ENCODE measurements around the gene MACROD2.

MACROD2 gene

DNA sequence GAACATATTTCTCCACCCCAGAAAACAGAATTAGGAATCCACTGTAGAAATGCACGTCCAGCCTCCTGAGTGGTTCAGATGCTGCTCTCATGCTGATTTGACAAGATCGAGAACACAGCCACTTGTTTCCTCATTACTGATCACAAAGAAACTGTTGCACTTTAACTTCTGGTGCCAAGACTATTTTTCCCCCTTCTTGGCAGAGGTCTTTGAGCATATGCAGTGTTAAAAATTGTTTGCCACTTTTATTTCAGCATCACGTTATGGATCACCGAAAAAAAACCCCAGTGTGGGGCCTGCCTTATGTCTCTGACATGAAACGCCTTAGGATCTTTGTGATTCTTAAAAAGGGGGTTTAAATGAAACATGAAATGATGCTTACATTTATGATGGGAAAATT, 1511.0 kb downstream of the MACROD2 start:
- no peaks in the 10 kb centered on the region for H3K4me1 ChIP-seq
- no peaks in the 10 kb centered on the region for H3K27me3 ChIP-seq (ENCODE audit: control insufficient read depth, insufficient read depth, low read length)
- TF ChIP-seq, protein P1, sequence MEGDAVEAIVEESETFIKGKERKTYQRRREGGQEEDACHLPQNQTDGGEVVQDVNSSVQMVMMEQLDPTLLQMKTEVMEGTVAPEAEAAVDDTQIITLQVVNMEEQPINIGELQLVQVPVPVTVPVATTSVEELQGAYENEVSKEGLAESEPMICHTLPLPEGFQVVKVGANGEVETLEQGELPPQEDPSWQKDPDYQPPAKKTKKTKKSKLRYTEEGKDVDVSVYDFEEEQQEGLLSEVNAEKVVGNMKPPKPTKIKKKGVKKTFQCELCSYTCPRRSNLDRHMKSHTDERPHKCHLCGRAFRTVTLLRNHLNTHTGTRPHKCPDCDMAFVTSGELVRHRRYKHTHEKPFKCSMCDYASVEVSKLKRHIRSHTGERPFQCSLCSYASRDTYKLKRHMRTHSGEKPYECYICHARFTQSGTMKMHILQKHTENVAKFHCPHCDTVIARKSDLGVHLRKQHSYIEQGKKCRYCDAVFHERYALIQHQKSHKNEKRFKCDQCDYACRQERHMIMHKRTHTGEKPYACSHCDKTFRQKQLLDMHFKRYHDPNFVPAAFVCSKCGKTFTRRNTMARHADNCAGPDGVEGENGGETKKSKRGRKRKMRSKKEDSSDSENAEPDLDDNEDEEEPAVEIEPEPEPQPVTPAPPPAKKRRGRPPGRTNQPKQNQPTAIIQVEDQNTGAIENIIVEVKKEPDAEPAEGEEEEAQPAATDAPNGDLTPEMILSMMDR (IDR thresholded peaks at IDR 0.05): no peak
- H3K36me3 ChIP-seq (ENCODE audit: control insufficient read depth, insufficient read depth, low read length): no peaks in the 10 kb centered on the region
- no peak overlapping the region for H2AFZ ChIP-seq
- H3K79me2 ChIP-seq: no peaks in the 10 kb centered on the region
- H3K9ac ChIP-seq: no peak overlapping the region
- H3K4me3 ChIP-seq (ENCODE audit: low read depth, low read length): no peak overlapping the region
- no peak overlapping the region for H3K27ac ChIP-seq
- H3K4me2 ChIP-seq (ENCODE audit: low read length): no peak overlapping the region
- no peaks in the 10 kb centered on the region for H3K9me3 ChIP-seq (ENCODE audit: control insufficient read depth, low read length)

DNA sequence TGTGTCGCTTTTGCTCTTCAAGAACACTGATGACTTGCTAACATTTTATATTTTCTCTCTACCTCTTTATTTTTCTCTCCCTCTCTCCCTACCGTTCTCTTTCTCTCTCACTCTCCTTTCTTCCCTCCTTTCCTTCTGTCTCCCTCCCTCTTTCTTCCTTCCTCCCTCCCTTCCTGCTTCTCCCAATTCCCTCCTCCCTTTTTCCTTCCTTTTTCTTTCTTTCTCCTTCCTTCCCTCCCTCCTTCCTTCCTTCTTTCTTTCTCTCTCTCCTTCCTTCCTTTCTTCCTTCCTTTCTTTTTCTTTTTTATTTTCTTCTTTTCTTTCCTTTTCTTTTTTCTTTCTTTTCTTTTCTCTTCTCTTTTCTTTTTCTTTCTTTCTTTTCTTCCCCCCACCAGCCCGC, 1511.8 kb downstream of the MACROD2 start:
- Histone ChIP-seq H3K27me3 (ENCODE audit: control insufficient read depth, insufficient read depth, low read length) (no peaks in the 10 kb centered on the region), H3K4me1 (no peaks in the 10 kb centered on the region), H3K36me3 (ENCODE audit: control insufficient read depth, insufficient read depth, low read length) (no peaks in the 10 kb centered on the region), H3K27ac (no peak overlapping the region), H3K4me3 (ENCODE audit: low read depth, low read length) (no peak overlapping the region), H3K4me2 (ENCODE audit: low read length) (no peak overlapping the region), H3K9ac (no peak overlapping the region), H2AFZ (no peak overlapping the region), H3K79me2 (no peaks in the 10 kb centered on the region), H3K9me3 (ENCODE audit: control insufficient read depth, low read length) (no peaks in the 10 kb centered on the region)
- TF ChIP-seq, protein P1 (IDR thresholded peaks at IDR 0.05): no peak

DNA sequence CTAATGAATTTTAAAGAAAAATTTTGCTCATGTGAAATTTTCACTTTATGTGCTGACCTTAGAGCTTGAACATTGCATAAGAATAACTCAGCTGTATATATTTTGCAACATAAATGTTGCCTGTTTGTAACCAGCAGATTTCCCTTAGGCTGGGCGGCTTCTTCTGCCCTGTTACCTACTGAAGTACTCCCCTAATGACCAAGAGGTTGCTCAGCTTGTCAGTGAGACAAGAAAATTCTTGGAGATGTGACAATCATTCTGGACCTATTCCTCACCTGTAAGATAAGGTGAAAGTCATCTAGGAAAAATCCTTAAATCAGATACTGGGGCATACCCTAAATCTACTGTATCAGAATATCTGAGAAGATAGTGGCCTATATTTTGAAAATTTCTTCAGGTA, 1516.2 kb downstream of the MACROD2 start:
- no peaks in the 10 kb centered on the region for H3K9me3 ChIP-seq (ENCODE audit: control insufficient read depth, low read length)
- H3K4me2 ChIP-seq (ENCODE audit: low read length): no peak overlapping the region
- no peak overlapping the region for H3K9ac ChIP-seq
- H3K36me3 ChIP-seq (ENCODE audit: control insufficient read depth, insufficient read depth, low read length): no peaks in the 10 kb centered on the region
- TF ChIP-seq, protein P1 (IDR thresholded peaks at IDR 0.05): no peak
- H3K27me3 ChIP-seq (ENCODE audit: control insufficient read depth, insufficient read depth, low read length): no peaks in the 10 kb centered on the region
- no peaks in the 10 kb centered on the region for H3K4me1 ChIP-seq
- H2AFZ ChIP-seq: no peak overlapping the region
- H3K27ac ChIP-seq: no peak overlapping the region
- no peaks in the 10 kb centered on the region for H3K79me2 ChIP-seq
- no peak overlapping the region for H3K4me3 ChIP-seq (ENCODE audit: low read depth, low read length)

DNA sequence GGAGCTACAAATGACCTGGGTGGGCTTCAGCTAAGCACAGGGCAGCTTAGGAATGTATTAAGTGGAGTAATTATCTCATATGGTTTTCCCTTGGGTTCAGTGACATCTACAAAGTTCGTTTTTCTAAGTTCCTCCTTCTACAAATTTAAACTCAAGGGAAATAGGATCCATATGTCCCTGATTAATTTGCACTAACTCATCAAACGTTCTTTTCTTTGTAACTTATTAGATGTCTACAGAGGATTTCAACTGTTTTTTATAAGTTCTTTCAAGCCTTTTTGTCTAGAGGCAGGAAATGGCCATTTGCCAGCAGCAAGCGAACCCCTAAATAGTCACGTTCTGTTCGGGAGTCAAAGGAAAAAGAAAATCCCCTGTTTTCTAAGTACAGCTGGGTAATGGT, 1517.6 kb downstream of the MACROD2 start:
- Histone ChIP-seq H3K4me1 (no peaks in the 10 kb centered on the region), H3K27me3 (ENCODE audit: control insufficient read depth, insufficient read depth, low read length) (no peaks in the 10 kb centered on the region), H3K4me2 (ENCODE audit: low read length) (no peak overlapping the region), H3K27ac (no peak overlapping the region), H3K9me3 (ENCODE audit: control insufficient read depth, low read length) (no peaks in the 10 kb centered on the region), H3K9ac (no peak overlapping the region), H3K79me2 (no peaks in the 10 kb centered on the region), H3K36me3 (ENCODE audit: control insufficient read depth, insufficient read depth, low read length) (no peaks in the 10 kb centered on the region), H3K4me3 (ENCODE audit: low read depth, low read length) (no peak overlapping the region), H2AFZ (no peak overlapping the region)
- TF ChIP-seq, protein P1 (IDR thresholded peaks at IDR 0.05): no peak

DNA sequence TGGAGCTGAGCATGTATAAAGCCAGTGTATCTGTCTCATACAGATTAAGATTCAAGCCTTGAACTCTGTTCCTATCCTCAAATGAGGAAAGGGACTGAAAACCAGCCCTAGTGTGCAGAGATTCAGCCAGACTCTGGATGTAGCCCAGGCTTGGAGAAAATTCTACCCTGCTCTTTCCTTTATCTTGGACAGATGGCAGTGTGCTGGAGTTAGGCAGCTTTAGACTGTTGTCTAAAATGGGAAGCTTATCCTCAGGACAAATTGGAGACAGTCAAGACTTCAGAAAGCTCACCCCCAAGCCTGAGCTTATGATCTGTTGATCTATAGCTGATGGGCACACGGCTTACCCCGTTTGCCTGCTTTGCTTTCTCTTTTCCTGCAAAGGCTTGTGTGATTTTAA, 1520.4 kb downstream of the MACROD2 start:
- Histone ChIP-seq H3K79me2 (no peaks in the 10 kb centered on the region), H3K27ac (no peak overlapping the region), H3K36me3 (ENCODE audit: control insufficient read depth, insufficient read depth, low read length) (no peaks in the 10 kb centered on the region), H2AFZ (no peak overlapping the region), H3K4me3 (ENCODE audit: low read depth, low read length) (no peak overlapping the region), H3K9ac (no peak overlapping the region), H3K9me3 (ENCODE audit: control insufficient read depth, low read length) (no peaks in the 10 kb centered on the region), H3K27me3 (ENCODE audit: control insufficient read depth, insufficient read depth, low read length) (no peaks in the 10 kb centered on the region), H3K4me1 (no peaks in the 10 kb centered on the region), H3K4me2 (ENCODE audit: low read length) (no peak overlapping the region)
- TF ChIP-seq, protein P1 (IDR thresholded peaks at IDR 0.05): no peak

Data from parathyroid adenoma (tissue), 2 donors.